Muscle of back (tissue), 11 donors: ENCODE results near the gene POU3F3. TPM values are rescaled to one million over a fixed set of nuclear protein-coding genes. Genes with fewer than 3 reads are reported as not detected.

ENCODE experiments used
- DNase-seq, 3 donors: peaks; one replicate each; pipeline versions ENCODE4 v3.0.0 to v3.0.0-alpha.2; 2013
- polyA plus RNA-seq, 10 donors: library from polyadenylated mRNA; unstranded; fragments of 120-200 nt; gene quantifications; one replicate each; pipeline ENCODE4 v1.2.1, GENCODE V29; 2013; ENCODE audit not compliant: insufficient read length in 10 of 10

POU3F3 gene
- polyA plus RNA-seq, 10 donors, result 0.08 to 2.9 (median 0.29) TPM; not detected in 1

DNA sequence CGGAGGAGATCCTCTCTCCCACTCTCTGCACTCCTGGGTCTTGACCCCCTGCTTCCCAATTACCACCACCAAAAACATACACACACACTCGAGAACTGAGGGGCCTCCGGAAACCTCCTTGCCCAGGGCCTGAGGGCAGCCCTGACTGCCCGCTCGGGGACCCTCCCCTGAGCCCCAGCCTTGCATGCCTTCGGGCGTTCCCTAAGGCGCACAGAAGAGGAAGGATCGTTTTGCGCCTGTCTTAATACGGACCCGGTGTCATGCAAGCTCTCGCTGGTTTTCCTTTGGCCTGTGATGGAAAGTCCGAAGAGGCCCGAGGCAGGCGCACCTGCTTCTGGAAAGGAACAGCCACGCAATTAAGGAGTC lies 19.8 kb downstream of the POU3F3 start:
- DNase-seq, result no peak

DNA sequence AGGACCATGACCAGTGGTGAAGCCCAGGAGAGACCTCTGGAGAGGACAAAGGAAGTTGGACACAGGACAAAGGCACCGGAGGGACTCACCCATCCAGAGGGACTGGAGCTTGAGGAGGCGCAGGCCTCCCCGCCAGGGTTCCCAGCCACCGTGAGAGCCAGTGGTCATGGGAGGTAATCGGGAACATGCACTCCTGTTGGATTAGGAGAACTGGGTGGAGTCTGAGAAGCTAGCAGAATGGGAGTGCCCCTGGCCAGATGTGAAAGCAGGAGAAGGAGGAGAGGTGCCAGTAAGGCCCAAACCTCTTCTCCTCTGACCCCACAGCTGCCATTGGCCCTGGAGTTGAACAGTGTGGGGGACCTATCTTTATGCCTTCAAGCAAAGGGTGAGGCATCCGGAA lies 20.3 kb downstream of the POU3F3 start:
- DNase-seq, result no peak

DNA sequence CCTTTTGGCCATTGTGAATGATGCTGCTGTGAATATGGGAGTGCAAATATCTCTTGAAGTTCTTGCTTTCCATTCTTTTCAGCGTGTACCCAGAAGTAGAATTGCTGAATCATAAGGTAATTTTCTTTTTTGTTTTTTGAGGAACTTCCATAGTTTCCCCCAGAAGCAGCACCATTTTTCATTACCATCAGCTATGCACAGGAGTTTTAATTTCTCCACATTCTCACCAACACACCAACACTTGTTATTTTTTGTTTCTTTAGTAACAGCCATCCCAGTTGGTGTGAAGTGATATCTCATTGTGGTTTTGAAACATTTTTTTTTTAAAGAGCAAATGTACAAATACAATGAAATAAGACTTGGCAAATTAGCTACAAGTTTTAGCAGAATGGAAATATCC lies 21.3 kb downstream of the POU3F3 start:
- DNase-seq, result no peak

DNA sequence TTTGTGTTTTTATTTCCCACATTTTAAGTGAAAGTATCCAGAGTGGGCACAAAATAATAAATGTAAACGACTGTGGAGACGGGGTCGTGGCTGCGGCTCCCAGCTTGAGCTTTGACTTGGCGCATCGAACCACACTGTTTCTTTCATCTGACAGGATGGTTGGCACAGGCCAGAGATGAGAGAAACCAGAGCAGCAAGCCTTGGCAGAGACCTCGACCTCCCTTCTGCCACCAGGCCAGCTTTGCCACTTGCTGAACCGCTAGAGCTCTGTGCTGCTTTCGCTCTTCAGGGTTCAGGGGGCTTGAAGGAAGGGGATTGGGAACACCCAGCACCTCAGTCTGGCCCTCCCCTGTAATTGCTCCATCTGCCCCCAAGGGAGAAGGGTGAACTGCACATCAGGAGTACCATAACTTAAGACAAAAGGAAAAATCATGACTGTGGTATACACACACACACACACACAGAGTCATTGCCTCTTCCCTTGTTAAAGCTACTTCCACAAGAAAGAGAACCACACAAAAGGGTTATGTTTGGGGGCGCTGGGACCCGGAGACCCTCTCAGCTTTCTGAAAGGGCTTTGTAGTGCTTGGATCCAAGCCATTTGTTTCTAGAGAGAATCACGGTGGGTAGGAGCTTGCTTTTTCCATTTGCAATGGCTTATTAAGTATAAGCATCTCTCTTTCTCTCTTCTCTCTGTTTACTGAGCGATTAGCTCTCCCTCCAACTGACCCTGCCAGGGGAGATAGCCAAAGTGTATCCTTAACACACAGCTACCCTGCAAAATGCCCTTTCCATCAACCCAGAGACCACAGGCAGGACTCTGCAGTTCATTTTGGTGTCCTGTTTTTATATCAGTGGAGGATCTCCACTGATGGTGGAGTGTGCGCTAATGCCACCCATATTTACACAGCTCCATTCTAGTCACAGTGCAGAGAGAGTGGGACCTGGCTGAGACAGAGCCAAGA lies 23.0 kb downstream of the POU3F3 start:
- DNase-seq, result no peak

DNA sequence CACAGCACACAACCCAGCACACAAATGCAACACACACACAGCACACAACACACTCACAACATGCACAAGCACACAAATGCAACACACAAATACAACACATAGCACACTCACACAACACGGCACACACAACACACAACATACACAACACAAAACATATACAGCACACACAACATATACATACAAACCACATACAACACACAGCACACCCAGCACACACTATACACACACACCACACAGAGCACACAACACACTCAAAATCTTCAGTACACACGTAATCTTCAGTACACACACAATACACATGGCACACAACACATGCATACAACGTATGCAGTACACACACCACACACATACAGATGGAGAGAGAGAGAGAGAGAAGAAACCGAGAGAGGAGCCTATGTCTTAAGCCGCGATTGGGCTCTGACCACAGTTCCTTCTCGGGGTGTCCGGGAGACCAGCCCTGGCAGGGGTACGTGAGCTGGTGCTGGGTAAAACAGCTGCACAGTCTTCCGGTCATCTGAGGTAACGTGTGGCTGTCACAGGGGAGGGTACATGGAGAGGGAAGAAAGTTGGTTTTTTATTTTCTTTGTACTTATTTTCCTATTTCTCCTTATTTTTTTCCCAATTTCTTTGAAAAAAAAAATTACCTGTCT lies 25.1 kb downstream of the POU3F3 start:
- DNase-seq, result no peak

DNA sequence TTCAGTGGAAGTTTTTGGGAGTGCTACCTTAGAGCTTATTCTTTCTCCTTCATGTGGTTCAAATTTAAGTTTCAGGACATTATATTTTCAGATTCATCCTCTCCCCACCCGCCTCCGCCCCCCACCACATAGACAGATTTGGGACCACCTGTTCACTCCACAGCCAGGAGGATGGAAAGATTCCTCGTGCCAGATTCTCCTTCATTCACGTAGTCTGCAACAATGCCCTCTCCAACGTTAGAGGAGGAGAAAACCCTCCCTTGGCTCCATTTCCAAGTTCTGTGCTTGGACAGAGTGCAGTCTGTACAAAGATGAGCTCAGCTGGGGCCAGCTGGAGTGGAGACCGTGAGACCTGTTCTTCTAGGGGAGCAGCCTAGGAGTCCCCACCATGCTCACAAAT lies 26.2 kb downstream of the POU3F3 start:
- no peak for DNase-seq

DNA sequence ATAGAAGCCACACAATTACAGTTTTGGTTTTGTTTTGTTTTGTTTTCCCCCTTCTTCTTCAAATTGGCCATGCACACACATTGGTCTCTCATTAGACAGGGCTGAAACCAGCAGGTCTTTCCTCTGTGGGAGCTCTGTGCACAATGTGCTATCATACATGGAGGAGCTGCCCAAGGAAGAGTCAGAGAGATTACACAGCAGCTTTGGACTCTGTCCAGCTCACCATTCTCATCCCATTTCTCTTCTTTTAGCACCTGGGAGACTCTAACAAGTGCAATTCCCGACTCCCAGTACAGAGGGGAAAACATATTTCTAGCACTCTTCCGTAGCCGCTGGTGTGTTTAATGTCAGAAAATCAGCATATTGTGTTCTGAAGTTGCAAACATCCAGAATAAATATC lies 29.4 kb downstream of the POU3F3 start:
- no peak for DNase-seq

DNA sequence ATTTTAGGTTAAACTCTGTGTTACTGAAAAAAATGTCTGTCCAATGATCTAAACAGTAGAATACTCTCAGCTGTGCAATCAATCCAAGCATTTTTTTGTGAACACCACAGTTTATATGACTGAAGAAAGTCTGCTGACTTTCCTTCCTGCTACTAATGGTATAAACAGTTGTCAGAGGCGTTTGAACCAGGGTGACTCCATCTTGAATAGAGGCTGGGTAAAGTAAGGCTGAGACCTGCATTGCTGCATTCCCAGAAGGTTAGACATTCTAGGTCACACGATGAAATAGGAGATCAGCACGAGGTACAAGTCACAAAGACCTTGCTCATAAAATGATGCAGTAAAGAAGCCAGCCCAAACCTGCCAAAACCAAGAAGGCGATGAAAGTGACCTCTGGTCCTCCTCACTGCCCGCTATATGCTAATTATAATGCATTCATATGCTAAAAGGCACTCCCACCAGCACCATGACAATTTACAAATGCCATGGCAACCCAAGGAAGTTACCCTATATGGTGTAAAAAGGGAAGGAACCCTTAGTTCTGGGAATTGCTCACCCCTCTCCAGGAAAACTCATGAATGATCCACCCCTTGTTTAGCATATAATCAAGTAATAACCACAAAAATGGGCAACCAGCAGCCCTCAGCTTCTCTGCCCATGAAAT lies 31.3 kb downstream of the POU3F3 start:
- DNase-seq, result no peak

DNA sequence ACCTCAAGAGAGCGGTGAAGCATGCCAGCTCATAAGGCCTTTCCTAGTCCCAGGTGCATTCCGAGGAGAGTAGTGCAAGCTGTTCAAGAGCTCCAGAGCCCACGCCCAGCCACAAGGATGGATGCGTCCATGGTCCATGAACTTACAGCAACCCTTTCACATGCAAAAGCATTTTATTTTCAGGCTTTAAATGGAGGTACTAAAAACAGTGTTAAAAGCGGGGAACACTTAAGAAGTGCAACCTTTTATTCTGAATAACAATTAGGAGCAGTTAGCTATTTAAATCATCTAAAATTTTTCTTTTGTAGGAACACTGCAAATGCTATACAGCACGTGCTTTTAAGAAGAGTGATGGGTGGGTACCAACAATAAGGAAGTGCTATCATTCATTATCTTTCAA lies 33.8 kb downstream of the POU3F3 start:
- no peak for DNase-seq

DNA sequence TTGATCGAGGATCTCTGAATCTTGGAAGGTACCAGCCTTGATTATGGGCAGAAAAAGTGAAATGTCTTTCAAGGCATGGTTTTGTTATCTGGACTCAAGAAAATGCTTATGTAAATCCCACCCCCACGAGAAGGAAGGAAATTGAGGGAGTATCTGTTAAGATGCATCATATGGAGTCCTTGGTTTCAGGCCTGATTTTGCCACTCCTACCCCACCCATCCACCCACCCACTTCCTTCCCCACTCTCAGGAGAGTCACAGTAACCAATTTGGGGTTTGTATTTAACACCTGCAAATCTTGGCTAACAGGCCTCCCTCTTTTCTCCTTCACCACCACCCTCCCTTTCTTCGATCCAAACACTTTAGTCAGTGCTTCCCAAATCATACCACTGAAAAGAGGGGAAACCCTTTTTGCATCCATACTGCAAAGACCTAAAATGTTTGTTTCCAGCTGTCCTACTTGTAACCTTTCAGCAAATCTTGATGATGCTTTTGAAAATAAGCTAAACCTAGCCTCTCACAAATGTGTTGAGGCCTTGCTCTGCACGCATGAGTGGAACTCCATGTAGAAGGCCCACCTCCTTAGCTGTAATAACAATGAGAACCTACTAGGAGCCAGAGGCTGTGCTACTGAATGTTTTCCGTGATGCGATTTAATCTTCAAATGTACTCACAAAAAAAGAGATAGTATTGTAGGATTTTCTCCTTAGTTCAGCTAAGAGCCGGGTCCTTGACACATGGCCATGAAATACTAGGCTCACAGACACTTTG lies 34.8 kb downstream of the POU3F3 start:
- DNase-seq, result no peak

DNA sequence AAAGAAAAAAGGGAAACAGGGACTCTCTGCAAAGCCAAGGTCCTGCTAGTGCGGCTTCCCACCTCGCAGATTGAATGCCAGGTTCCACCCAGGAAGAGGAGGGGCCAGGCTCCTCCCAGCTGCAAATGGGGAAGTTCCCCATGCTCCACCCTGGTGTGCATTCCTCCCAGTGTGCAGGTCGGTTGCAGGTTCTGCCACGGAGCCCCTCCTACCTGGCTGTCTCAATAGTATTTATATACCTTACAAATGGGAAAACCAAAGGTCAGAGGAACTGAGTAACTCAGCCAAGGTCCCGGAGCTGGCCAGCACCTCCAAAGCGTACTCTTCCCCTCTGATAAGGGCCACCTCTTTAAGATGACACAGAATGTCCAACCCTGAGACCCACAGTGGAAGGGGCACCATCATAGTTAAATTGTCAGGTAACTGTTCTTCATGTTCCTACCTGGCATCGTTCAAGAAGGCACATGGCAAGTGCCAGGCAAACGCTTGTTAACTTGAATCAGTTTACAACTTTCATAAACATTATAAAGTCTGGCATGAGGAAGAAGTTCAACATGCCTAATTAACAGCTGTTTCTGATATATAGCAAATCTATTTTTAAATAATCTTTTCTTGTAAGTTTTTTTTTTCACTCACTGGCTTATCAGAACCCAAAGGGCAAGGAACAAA lies 35.5 kb downstream of the POU3F3 start:
- DNase-seq, result no peak

DNA sequence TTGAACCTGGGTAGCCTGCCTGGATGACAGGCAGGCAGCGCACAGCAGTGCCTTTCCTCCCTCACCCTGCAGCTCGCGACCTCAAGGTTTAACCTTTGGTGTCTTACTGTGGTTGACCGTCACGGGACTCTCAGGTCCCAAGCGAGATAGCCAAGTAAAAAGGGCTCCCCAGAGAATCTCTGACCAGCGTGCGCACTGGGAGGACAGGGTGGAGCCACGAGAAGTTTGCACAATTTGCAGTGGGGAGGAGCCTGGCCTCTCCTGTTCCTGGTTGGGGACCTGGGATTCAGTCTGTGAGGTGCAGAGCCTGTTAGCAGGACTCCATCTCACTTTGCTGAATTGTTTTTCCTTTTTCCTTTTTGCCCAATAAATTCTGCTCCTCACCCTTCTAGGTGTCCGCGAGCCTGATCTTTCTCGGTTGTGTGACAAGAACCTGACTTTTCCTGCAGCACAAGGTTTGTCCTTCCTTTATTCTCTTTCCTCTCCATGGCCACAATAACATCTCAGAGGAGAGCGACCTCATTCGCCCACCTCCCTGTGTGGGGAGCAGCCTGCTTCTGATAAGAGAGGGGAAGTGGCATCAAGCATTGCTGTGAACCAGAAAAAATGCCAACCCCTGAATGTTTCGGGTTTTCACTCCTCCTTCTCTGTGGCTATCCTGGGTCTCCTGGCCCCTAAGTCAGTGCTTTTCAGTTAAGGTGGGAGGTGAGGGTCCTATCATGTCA lies 36.2 kb downstream of the POU3F3 start:
- no peak for DNase-seq

DNA sequence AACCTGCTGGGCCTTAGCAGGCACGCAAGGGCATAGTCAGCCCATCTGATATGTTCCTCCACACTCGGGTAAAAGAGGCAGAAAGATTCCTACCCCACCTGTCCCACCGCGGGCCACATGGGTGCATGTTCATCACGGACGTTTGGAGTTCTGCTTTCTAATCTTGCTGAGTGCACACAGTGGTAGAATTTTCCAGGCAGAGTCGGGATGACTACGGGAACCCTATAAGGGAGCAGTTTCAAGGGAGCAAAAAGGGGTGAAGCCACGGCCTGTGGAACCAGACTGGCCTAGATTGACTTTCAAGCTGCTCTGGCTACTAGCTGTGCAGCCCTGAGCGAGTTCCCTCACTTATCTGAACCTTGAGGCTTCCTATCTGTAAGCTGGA lies 36.8 kb downstream of the POU3F3 start:
- no peak for DNase-seq

DNA sequence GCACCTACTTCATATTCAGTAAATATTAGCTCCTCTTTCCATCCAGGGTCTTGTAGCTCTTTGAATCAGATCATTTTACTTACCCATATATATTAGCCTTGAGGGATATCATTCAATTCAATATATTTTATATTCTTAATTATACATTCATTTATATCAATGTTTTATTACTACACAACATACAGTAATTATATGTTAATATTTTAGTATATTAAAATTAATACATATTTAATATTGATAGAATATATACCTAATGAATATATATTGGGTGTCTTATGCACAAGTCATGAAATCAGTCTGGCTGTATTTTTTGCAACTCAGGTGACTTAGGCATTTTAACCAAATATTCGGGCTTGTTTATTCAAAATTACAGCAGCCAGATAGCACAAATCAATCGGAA lies 37.2 kb downstream of the POU3F3 start:
- DNase-seq, result no peak

DNA sequence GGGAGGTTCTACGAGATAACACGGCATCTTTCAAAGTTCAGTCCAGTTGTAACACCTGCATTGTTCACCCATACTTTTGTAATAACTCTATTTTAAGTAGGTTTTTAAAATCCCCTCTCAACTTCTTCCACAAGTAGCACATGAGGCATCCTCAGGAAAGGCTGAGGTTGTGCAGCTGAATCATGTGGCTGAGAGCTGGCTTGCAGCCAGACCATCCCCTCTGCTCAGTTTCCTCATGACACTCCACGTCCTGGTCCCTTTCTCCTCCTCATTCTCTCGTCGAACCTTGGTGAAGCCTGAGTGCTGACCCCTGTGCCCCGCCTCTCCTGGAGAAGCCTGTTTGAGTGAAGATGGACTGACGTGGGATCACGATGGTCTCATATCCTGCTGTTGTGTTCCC lies 42.5 kb downstream of the POU3F3 start:
- DNase-seq, result no peak

DNA sequence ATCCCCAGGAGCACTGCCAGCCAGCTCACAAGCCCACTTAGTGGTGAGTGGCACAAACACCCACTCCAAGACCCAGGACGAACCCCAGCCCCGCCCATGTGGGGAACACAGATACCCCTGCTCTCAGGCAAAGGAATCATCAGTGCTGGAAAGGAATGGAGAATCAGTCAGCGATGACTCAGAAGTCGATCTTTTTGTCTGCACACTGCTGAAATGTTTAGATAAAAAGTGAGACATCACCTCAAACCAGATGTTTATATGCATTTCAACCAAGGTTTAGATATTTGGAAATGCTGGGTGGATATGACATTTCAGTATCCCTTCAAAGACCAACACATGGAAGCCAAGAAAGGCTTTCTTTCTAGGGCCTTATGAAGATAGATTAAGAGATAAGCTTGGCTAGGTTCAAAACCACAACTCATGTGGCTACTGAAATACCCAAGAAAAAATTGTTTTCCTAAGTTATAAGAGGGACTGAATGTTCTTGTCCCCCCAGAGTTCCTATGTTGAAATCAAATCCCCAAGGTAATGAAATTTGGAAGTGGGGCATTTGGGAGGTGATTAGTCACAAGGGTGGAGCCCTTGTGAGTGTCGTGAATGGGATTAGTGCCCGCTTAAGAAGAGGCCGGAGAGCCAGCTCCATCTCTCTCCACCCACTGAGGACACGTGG lies 43.7 kb downstream of the POU3F3 start:
- DNase-seq, result peak in 1 of 3 donors; percentile 35

DNA sequence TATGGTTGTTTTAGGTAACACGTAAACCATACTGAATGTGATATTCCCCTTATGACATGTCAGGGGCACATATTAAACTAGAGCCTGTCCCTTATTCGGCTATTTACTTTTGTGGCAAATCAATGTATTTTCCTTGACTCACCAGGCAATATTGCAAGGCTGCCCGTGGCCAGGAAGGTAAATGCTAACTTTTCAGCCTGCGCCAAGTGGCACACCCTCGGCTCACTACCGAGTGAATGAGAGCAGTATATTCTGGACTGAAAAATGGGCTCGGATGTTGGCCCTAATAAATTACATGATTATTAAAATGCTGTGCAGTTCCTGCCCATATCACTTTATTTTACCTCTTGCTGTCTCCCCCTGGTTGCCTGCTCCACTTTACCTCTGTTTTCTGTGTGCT lies 46.7 kb downstream of the POU3F3 start:
- no peak for DNase-seq

DNA sequence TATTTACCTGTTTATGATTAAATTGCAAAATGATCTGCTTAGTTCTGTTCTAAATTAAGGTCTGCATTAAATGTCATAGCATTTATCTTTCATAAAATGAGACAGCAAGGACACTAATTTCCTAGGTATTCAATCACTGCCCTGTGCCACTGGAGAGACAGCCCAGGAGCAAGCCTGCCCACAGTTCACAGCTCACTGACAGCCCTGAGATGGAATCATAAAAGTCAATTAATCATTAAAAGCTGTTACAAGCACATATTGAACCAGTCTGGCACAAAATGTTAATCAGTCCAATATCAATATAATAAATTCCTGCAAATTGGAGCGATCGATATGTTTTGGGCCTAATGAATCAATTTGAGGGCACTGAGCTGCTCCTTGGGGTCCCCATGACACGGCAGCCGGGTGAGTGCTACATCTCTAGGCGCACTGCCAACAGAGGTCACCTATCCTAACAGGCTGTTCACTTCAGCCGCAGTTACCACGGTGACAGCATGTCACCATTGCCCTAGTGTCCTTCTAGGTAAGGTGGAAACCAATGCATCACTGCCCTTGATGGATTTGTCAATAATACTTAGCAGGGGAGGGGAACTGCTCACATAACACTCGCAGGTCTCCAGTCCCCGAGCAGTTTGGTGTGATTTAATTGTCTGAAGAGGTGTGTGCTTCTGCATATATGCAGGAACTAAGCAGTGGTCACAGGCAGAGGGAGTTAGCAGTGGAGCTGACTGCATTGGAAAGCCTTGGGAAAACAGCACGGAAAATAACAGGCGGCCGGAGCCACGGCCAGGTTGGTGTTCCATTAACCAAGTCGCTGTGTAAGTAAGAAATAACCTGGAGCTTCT lies 47.3 kb downstream of the POU3F3 start:
- DNase-seq, result no peak

DNA sequence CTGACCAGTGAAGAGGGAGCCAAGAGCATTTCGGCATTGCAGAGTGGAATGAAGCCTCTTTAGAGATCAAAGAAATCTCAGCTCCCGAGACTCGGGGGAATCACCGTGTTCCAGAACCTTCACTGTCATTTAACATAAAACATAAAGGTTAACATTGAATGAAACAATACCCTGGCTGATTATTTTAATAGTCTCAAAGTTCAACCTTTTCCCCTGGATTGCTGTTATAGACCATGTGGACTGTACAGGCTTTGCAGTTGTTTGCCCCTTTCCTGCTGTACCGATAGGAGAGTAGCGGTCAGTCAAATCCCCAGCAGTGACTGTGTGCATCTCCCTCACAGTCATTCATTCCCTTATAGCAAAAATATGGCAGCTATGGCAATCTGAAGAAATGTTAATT lies 48.4 kb downstream of the POU3F3 start:
- no peak for DNase-seq
